Measurements from ENCODE around the gene HAPLN2.
A peak's percentile ranks its signal among the peaks of the same experiment; 100 is the strongest.

The HAPLN2 gene

DNA sequence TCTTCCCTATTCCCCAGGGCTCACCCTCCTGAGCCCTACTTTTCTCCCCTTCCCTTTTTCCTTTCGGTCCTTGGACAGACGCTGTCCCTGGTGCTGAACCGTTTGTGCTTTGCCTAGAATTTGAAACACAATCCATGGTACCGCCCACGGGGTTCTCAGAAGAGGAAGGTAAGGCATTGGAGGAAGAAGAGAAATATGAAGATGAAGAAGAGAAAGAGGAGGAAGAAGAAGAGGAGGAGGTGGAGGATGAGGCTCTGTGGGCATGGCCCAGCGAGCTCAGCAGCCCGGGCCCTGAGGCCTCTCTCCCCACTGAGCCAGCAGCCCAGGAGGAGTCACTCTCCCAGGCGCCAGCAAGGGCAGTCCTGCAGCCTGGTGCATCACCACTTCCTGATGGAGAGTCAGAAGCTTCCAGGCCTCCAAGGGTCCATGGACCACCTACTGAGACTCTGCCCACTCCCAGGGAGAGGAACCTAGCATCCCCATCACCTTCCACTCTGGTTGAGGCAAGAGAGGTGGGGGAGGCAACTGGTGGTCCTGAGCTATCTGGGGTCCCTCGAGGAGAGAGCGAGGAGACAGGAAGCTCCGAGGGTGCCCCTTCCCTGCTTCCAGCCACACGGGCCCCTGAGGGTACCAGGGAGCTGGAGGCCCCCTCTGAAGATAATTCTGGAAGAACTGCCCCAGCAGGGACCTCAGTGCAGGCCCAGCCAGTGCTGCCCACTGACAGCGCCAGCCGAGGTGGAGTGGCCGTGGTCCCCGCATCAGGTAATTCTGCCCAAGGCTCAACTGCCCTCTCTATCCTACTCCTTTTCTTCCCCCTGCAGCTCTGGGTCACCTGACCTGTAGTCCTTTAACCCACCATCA is 33.1 kb downstream of the HAPLN2 start:
- TF ChIP-seq FOXP2 (optimal IDR thresholded peaks at IDR 0.05; ENCODE audit: control extremely low read depth, extremely low read length, insufficient read depth) (no peak), POLR2AphosphoS5 (IDR thresholded peaks at IDR 0.05; ENCODE audit: borderline replicate concordance, low read depth, low read length) (no peak), EZH2 (IDR thresholded peaks at IDR 0.05) (no peak)
- DNase-seq (ENCODE audit: low read depth, low spot score): no peak
- Histone ChIP-seq H3K27ac (no peak overlapping the region), H3K9ac (ENCODE audit: insufficient read length) (no peak overlapping the region), H3K4me3 (no peak overlapping the region), H3K36me3 (ENCODE audit: insufficient read depth, low read length) (no peaks in the 10 kb centered on the region), H3K9me3 (ENCODE audit: low read depth, low read length) (no peaks in the 10 kb centered on the region)

- no peak overlapping the region for H3K27ac ChIP-seq
- TF ChIP-seq POLR2AphosphoS5 (IDR thresholded peaks at IDR 0.05; ENCODE audit: borderline replicate concordance, low read depth, low read length): no peak
- TF ChIP-seq FOXP2 (optimal IDR thresholded peaks at IDR 0.05; ENCODE audit: control extremely low read depth, extremely low read length, insufficient read depth): no peak
- no peak for TF ChIP-seq EZH2 (IDR thresholded peaks at IDR 0.05)
Measured at GRCh38 chr1:156652992-156653355, 33.8 kb downstream of the HAPLN2 start.

DNA sequence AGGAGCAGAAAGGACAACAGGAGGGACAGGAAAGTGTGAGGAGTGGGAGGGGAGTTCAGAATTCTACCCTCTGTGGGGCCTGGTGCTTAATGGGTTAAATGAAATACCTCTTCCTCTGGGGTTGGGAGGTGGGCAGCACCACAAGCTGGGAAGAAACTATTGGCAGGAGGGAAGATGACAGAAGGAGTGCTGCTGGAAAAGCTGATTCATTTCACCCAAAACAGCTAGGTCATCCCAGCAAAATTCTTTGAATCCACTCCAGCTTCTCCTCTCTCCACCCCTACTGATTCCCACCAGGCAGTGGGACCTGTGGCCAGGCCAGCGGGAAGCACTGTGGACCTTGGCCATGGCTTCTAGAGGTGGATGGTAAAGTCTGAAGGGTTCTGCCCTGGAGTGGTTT is 35.5 kb downstream of the HAPLN2 start:
- H3K36me3 ChIP-seq (ENCODE audit: insufficient read depth, low read length): no peaks in the 10 kb centered on the region
- TF ChIP-seq POLR2AphosphoS5 (IDR thresholded peaks at IDR 0.05; ENCODE audit: borderline replicate concordance, low read depth, low read length) (no peak), EZH2 (IDR thresholded peaks at IDR 0.05) (no peak), FOXP2 (optimal IDR thresholded peaks at IDR 0.05; ENCODE audit: control extremely low read depth, extremely low read length, insufficient read depth) (no peak)
- no peak overlapping the region for H3K27ac ChIP-seq
- no peak overlapping the region for H3K9ac ChIP-seq (ENCODE audit: insufficient read length)
- DNase-seq (ENCODE audit: low read depth, low spot score): no peak
- H3K9me3 ChIP-seq (ENCODE audit: low read depth, low read length): no peaks in the 10 kb centered on the region
- no peak overlapping the region for H3K4me3 ChIP-seq

More at GRCh38 chr1:156652992-156653355, 33.8 kb downstream of the HAPLN2 start:
- Histone ChIP-seq H3K36me3 (ENCODE audit: insufficient read depth, low read length) (no peaks in the 10 kb centered on the region), H3K4me3 (no peak overlapping the region), H3K9ac (ENCODE audit: insufficient read length) (no peak overlapping the region), H3K9me3 (ENCODE audit: low read depth, low read length) (no peaks in the 10 kb centered on the region)
- no peak for DNase-seq (ENCODE audit: low read depth, low spot score)

DNA sequence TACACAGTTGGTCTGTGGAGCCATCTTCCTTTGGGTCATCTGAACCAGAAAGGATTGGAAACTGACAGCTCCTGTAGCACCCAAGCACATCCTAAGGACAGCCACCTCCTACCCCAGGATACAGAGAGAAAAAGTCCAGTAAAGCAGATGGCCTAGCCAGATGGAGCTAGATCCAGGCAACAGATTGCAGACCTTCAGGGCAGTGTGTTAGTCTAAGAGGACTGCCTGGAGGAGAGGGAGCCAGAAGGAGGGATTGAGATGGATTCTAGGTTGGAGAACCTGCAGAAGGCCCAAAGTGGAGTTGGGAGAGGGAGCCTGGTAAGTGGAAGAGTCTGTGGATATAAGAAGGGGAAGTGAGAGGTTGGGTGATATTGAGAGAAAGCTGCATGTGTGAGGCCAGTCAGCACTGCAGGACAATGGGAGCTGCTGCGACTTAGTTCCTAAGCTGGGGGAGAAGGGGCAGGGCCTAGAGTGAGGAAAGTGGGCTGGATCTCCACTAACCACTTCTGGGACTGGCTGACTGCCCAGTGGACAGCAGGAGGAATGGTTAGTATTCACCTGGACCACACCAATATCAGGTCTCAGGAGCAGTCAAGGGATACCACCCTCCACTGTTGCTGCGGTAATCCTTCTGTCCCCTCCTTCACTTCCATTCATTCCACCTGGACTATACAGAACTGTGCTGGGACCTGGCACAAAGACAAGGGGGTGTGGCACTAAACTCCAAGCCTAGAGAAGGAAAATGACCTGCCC is 36.1 kb downstream of the HAPLN2 start:
- Histone ChIP-seq H3K9ac (ENCODE audit: insufficient read length) (no peak overlapping the region), H3K4me3 (no peak overlapping the region), H3K9me3 (ENCODE audit: low read depth, low read length) (no peaks in the 10 kb centered on the region), H3K27ac (no peak overlapping the region), H3K36me3 (ENCODE audit: insufficient read depth, low read length) (no peaks in the 10 kb centered on the region)
- DNase-seq (ENCODE audit: low read depth, low spot score): no peak
- TF ChIP-seq FOXP2 (optimal IDR thresholded peaks at IDR 0.05; ENCODE audit: control extremely low read depth, extremely low read length, insufficient read depth): no peak

DNA sequence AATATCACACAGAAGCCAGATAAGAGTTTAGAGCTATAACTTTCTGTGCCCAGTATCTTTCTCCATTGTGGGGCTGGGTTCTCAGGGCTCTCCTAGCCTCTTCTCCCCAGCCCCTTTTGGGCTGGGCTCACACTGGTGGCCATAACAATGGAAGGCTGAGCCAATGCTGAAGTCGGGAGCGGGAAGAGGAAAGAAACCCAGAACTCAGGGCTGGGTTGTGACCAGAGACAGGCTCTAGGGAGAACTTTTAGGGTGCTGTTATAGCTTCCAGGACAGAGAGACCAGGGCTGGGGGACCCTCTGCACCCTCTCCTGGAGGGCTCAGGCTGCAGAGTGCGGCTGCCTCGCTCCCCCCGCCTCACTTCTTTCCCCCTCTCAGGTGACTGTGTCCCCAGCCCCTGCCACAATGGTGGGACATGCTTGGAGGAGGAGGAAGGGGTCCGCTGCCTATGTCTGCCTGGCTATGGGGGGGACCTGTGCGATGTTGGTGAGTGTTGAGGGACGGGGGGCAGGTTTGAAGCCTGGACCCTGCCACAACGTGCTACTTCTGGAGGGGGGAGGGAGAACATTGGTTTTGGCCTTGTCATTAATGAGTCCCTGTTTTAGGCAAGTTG is 36.8 kb downstream of the HAPLN2 start:
- DNase-seq (ENCODE audit: low read depth, low spot score): no peak
- Histone ChIP-seq H3K9me3 (ENCODE audit: low read depth, low read length) (no peaks in the 10 kb centered on the region), H3K27ac (no peak overlapping the region), H3K36me3 (ENCODE audit: insufficient read depth, low read length) (no peaks in the 10 kb centered on the region), H3K9ac (ENCODE audit: insufficient read length) (no peak overlapping the region), H3K4me3 (no peak overlapping the region)
- no peak for TF ChIP-seq FOXP2 (optimal IDR thresholded peaks at IDR 0.05; ENCODE audit: control extremely low read depth, extremely low read length, insufficient read depth)
- TF ChIP-seq POLR2AphosphoS5 (IDR thresholded peaks at IDR 0.05; ENCODE audit: borderline replicate concordance, low read depth, low read length): no peak
- no peak for TF ChIP-seq EZH2 (IDR thresholded peaks at IDR 0.05)

- Histone ChIP-seq H3K36me3 (ENCODE audit: insufficient read depth, low read length) (no peaks in the 10 kb centered on the region), H3K27ac (no peak overlapping the region), H3K9me3 (ENCODE audit: low read depth, low read length) (no peaks in the 10 kb centered on the region), H3K4me3 (peak overlapping the region; percentile 61), H3K9ac (ENCODE audit: insufficient read length) (no peak overlapping the region)
- TF ChIP-seq FOXP2 (optimal IDR thresholded peaks at IDR 0.05; ENCODE audit: control extremely low read depth, extremely low read length, insufficient read depth) (peak; percentile 25), EZH2 (IDR thresholded peaks at IDR 0.05) (peak; percentile 97), POLR2AphosphoS5 (IDR thresholded peaks at IDR 0.05; ENCODE audit: borderline replicate concordance, low read depth, low read length) (no peak)
- DNase-seq (ENCODE audit: low read depth, low spot score): no peak
Measured at GRCh38 chr1:156656806-156657740, 37.9 kb downstream of the HAPLN2 start.

GRCh38 chr1:156657741-156658319 is 38.6 kb downstream of the HAPLN2 start:
- H3K36me3 ChIP-seq (ENCODE audit: insufficient read depth, low read length): no peaks in the 10 kb centered on the region
- no peak for DNase-seq (ENCODE audit: low read depth, low spot score)
- TF ChIP-seq FOXP2 (optimal IDR thresholded peaks at IDR 0.05; ENCODE audit: control extremely low read depth, extremely low read length, insufficient read depth): no peak
- TF ChIP-seq POLR2AphosphoS5 (IDR thresholded peaks at IDR 0.05; ENCODE audit: borderline replicate concordance, low read depth, low read length): no peak
- TF ChIP-seq EZH2 (IDR thresholded peaks at IDR 0.05): no peak
- no peaks in the 10 kb centered on the region for H3K9me3 ChIP-seq (ENCODE audit: low read depth, low read length)
- no peak overlapping the region for H3K4me3 ChIP-seq
- H3K9ac ChIP-seq (ENCODE audit: insufficient read length): no peak overlapping the region
- no peak overlapping the region for H3K27ac ChIP-seq

Data from SK-N-MC (cell line).